TTC549 (cell line): Measurements from ENCODE around the gene LINC01488.

Source experiments
- FAIRE-seq: peaks from 2 replicates; lab custom pipeline; 2012; peaks lifted over from hg19 to GRCh38; lab: Jason Lieb, UNC

The LINC01488 gene

GRCh38 chr11:69445131-69445470 lies 36.4 kb upstream of the LINC01488 start:
- no peak for FAIRE-seq

GRCh38 chr11:69446108-69446507 lies 35.4 kb upstream of the LINC01488 start:
- FAIRE-seq, result no peak

- FAIRE-seq, result no peak
These were observed 33.7 kb upstream of the LINC01488 start for GRCh38 chr11:69447786-69448185.

GRCh38 chr11:69448471-69449284 lies 32.8 kb upstream of the LINC01488 start:
- FAIRE-seq, result no peak

- no peak for FAIRE-seq
These were observed 32.0 kb upstream of the LINC01488 start for GRCh38 chr11:69449320-69450063.

GRCh38 chr11:69450064-69450856 lies 31.2 kb upstream of the LINC01488 start:
- no peak for FAIRE-seq

- FAIRE-seq, result no peak
These were observed 30.6 kb upstream of the LINC01488 start for GRCh38 chr11:69450857-69451220.

GRCh38 chr11:69451289-69451688 lies 30.2 kb upstream of the LINC01488 start:
- FAIRE-seq, result no peak

- FAIRE-seq, result no peak
These were observed 29.1 kb upstream of the LINC01488 start for GRCh38 chr11:69452206-69452987.

- no peak for FAIRE-seq
These were observed 28.3 kb upstream of the LINC01488 start for GRCh38 chr11:69453151-69453550.

GRCh38 chr11:69454018-69454417 lies 27.4 kb upstream of the LINC01488 start:
- FAIRE-seq, result no peak

GRCh38 chr11:69455969-69456368 lies 25.5 kb upstream of the LINC01488 start:
- no peak for FAIRE-seq

- no peak for FAIRE-seq
These were observed 24.8 kb upstream of the LINC01488 start for GRCh38 chr11:69456712-69457111.

- no peak for FAIRE-seq
These were observed 21.5 kb upstream of the LINC01488 start for GRCh38 chr11:69459848-69460539.

GRCh38 chr11:69460540-69461257 lies 20.8 kb upstream of the LINC01488 start:
- no peak for FAIRE-seq

- FAIRE-seq, result no peak
These were observed 20.0 kb upstream of the LINC01488 start for GRCh38 chr11:69461272-69461962.

- no peak for FAIRE-seq
These were observed 19.1 kb upstream of the LINC01488 start for GRCh38 chr11:69462106-69462951.

GRCh38 chr11:69463181-69463994 lies 18.1 kb upstream of the LINC01488 start:
- no peak for FAIRE-seq
